DMS 273 (cell line): ENCODE measurements around the gene ABITRAM.

ENCODE experiments used
- DNase-seq: peaks from one replicate; lab custom pipeline; 2025; ENCODE audit not compliant: unreplicated experiment; lab: John Stamatoyannopoulos, UW

Gene ABITRAM

DNA sequence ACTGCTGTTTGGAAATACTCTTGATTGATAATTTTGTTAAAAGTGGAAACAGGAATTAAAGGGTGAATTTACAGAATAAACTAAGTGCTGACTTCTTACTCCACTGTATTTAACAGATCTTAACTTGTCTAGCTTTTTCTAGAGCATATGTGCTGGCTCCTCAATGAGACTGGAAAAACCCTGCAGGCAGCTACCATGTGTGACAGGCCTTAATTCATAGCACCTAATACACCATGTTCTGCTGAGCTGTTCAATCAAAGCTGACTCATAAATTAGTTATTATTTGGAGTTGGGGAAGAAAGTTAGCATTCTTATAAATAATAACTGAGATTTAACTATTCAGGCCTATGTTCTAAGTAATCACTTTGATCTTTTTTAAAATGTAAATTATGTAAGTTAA is 49.7 kb downstream of the ABITRAM start:
- no peak for DNase-seq
